GM12891 (cell line): ENCODE data around the gene PSMB3.

Experiments
- POLR2A ChIP-seq: IDR thresholded peaks from 2 replicates; pipeline ENCODE4 v1.6.1; 2011; ENCODE audit warnings: low read depth, low read length, control low read depth
- POLR2AphosphoS5 ChIP-seq: IDR thresholded peaks from 2 replicates; pipeline ENCODE4 v1.6.1; 2011; ENCODE audit warnings: low read depth, low read length, control low read depth
- SPI1 ChIP-seq: IDR thresholded peaks from 2 replicates; pipeline ENCODE4 v1.6.1; 2011; ENCODE audit warnings: low read depth, low read length, control low read depth
- TAF1 ChIP-seq: IDR thresholded peaks from 2 replicates; pipeline ENCODE4 v1.6.1; 2011; ENCODE audit warnings: low read depth, low read length, control low read depth

DNA sequence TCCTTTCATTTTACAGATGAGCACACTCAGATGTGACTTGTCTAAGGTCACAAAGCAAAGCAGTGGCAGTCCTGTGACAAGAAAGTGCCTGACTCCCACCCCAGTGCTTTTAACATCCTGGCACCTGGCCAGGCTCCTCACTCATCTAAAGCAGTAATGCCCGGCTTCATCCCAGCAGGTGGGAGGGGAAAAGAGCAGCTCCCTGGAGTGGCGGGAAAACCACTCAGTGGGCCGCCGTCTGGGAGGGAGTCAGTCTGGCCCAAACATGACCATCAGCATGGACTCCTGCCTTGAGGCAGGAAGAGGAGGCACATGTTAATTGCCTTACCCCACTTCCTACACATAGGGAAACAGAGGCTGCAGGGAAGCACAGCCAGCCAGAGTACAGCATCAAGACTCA lies 7.0 kb upstream of the PSMB3 start:
- TF ChIP-seq POLR2A, result no peak
- TF ChIP-seq POLR2AphosphoS5, result no peak
- TF ChIP-seq TAF1, result no peak
- no peak for TF ChIP-seq SPI1
